SH-SY5Y (cell line): ENCODE data around the gene PPP1R1C.

Source experiments
- GATA2 ChIP-seq: IDR thresholded peaks from 2 replicates; pipeline ENCODE4 v1.6.1; 2011; ENCODE audit warnings: mild to moderate bottlenecking, low read depth, low read length
- GATA3 ChIP-seq: IDR thresholded peaks from 2 replicates; pipeline ENCODE4 v1.6.1; 2011; ENCODE audit warnings: low read depth, mild to moderate bottlenecking, low read length, moderate library complexity

- no peak for TF ChIP-seq GATA2
- no peak for TF ChIP-seq GATA3
Observed at GRCh38 chr2:181949047-181949446, 36.6 kb upstream of the PPP1R1C start.
